Stimulated activated CD8-positive, alpha-beta memory T cell treated with anti-CD3 and anti-CD28 coated beads, Interleukin-2, amount 100 ng/mL, for 1 hour (primary cell): Measurements from ENCODE around the gene DUSP1.

ENCODE experiments used
- DNase-seq, 2 donors: peaks; one replicate each; pipeline ENCODE4 v3.0.0-alpha.2; 2020; ENCODE audit warnings: low read depth in 2 of 2

The DUSP1 gene

GRCh38 chr5:172779691-172780341 lies 8.8 kb upstream of the DUSP1 start:
- DNase-seq, result no peak

DNA sequence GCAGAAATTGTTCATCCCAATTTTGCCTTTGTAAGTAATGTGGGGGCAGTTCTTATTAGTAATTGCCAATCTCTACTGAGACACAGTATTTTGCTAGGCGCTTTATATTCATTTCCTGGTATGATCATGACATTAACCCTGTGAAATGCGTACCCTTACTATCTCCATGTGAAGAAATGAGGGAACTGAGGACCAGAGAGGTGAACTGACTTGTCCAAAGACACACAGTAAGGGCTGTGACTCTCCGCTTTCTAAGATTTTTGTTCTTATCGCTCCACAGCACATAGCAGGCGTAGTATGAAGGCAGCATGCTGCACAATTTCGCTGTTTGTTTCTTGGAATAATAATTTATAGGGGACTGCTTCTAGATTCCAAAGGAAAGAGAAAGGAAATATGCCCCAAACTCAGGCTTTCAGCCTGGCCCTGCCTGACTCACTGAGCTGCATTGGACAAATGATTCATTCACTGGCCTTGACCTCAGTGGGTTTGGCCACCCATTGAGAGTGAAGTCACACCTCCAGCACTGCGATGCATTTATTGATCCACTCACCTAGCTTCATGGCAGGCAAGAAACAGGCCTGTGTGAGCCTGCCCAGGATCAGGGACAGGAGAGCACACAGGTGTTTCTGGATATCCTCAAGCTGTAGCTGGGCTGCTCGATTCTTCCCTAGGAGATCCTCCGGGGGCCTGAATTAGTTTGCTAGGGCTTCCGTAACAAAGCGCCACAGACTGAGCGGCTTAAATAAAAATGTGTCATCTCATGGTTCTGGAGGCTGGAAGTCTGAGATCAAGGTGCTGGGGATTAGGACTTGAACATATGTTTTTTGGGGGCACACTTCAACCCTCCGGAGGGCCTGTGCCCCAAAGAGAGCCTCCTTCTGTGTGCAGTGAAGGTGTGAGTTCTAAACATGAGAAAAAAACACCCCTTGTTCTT lies 7.2 kb upstream of the DUSP1 start:
- DNase-seq, result no peak

DNA sequence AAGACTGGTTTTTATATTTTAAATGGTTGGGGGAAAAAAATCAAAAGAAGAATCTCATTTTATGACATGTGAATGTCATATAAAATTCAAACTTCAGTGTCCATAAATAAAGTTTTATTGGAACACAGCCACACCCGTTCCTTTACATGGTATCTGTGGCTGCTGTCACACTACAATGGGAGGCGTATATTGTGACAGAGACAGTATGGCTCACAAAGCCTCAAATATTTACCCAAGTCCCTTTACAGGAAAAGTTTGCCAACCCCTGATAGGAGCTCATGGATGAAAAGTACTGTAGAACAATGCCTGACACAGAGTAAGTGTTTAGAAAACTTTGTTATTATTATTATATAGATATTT lies 5.2 kb upstream of the DUSP1 start:
- DNase-seq, result no peak

- no peak for DNase-seq
Observed at GRCh38 chr5:172775326-172776234, 4.6 kb upstream of the DUSP1 start.

GRCh38 chr5:172774561-172775315 lies 3.7 kb upstream of the DUSP1 start:
- no peak for DNase-seq

GRCh38 chr5:172773481-172774469 lies 2.8 kb upstream of the DUSP1 start:
- no peak for DNase-seq

- peak; percentile 69 for DNase-seq
Observed at GRCh38 chr5:172772112-172772906, 1.3 kb upstream of the DUSP1 start.

- no peak for DNase-seq
Observed at GRCh38 chr5:172771439-172772111, 580 bp upstream of the DUSP1 start.

DNA sequence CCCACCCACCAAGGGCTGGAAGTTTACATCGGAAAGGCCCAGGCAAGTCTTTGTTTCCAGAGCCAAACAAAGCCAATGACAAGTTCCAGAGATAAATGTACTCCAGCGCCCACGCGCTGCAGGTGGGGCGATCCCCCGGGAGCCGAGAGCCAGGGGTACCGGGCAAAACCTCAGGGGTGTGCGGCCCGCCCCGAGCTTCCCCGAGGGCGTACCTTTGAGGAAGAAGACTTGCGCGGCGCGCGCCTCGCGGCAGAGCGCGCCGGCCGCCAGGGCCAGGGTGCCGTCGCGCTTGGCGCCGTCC lies 671 bp downstream of the DUSP1 start:
- no peak for DNase-seq

DNA sequence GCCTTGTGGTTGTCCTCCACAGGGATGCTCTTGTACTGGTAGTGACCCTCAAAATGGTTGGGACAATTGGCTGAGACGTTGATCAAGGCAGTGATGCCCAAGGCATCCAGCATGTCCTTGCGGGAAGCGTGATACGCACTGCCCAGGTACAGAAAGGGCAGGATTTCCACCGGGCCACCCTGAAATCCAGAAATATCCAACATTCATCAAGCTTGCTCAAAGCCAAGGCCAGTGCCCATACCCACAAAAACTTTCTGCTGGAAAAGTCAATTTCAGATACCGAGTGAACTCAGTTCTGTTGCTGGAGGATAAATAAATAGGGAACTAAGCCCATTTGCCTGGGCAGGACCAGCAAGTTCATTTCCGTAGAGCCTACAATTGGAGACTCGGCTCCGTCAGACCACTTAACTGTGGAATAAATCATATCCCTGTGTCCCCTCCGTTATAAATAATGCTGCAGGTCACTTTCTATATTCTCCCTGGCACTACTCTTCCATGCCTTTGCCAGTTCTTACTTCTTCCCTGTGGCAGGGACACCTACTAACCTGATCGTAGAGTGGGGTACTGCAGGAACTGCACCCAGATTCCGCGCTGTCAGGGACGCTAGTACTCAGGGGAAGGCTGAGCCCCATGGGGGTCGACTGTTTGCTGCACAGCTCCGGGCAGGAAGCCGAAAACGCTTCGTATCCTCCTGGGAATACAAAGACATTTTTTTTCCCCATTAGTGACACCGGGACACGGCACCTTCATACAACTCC lies 1.2 kb downstream of the DUSP1 start:
- DNase-seq, result no peak

DNA sequence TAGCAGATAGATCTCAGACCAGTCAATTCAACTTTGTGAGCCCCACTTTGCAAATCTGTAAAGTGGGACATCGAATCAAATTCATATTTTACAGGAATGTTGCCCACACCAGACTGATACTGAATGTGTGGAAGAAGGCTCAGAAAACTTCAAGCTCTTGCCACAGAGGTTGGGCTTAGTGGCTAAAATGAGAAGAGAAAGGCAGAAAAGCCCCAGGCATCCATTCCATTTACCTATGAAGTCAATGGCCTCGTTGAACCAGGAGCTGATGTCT lies 1.7 kb downstream of the DUSP1 start:
- DNase-seq, result no peak

DNA sequence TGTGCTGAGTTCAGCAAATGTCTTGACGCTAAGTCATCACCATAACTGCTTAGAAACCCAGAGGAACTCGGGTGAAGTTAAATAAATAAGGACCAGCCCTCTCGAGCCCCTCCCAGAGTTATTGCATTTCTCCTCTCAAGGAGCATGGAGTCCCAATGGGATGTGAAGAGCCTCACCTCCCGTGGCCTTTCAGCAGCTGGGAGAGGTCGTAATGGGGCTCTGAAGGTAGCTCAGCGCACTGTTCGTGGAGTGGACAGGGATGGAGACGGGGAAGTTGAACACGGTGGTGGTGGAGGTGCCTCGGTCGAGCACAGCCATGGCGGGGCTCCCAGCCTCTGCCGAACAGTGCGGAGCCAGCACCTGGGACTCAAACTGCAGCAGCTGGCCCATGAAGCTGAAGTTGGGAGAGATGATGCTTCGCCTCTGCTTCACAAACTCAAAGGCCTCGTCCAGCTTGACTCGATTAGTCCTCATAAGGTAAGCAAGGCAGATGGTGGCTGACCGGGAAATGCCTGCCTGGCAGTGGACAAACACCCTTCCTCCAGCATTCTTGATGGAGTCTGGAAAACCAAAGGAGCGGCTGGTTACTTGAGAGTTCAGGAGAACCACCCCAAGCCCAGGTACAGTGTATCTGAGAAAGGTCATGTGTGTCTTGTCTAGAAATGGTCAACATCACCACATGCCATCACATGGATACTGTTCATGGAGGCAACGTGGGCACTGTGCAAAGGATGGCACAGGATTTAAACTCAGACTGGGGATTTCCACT lies 2.2 kb downstream of the DUSP1 start:
- no peak for DNase-seq

DNA sequence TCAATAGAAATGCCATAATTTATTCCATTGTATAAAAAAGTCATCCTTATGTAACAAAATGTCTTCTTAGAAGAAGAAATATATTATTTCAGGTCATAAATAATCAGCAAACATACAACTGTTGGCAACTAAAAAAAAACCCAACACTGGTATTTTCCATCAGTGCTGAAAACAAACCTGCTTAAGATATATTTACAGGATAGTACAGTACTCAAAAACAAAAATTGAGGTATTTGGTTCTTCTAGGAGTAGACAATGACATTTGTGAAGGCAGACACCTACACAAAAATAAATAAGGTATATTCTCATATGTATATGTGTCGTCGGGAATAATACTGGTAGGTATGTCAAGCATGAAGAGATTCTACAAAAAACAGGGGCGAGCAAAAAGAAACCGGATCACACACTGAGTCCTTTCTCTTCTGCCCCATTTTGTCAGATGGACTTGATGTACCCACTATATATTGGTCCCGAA lies 2.9 kb downstream of the DUSP1 start:
- no peak for DNase-seq

GRCh38 chr5:172766287-172767108 lies 4.5 kb downstream of the DUSP1 start:
- no peak for DNase-seq

GRCh38 chr5:172765766-172766286 lies 5.2 kb downstream of the DUSP1 start:
- DNase-seq, result no peak
